Endodermal cell (in vitro differentiated cells): ENCODE data around the gene KMT2B. TPM values are rescaled to one million over a fixed set of nuclear protein-coding genes. Genes with fewer than 3 reads are reported as not detected.

Experiments used
- DNase-seq: peaks from one replicate; pipeline ENCODE4 v3.0.0-alpha.2; 2017
- H3K27ac ChIP-seq: 2 replicates; pipeline ENCODE4 v1.5.1; 2013; ENCODE audit warnings: mild to moderate bottlenecking, low read depth, low read length, moderate library complexity
- H3K27me3 ChIP-seq: 2 replicates; pipeline ENCODE4 v1.6.1; 2013; ENCODE audit warnings: mild to moderate bottlenecking, low read length, moderate library complexity; ENCODE audit not compliant: insufficient read depth, control insufficient read depth, poor library complexity, severe bottlenecking
- H3K36me3 ChIP-seq: 2 replicates; pipeline ENCODE4 v1.7.0; 2013; ENCODE audit warnings: mild to moderate bottlenecking, low read length, moderate library complexity; ENCODE audit not compliant: control insufficient read depth, insufficient read depth
- H3K4me1 ChIP-seq: one replicate; pipeline ENCODE4 v1.7.0; 2013; ENCODE audit warnings: low read length; ENCODE audit not compliant: control insufficient read depth, insufficient read depth
- H3K4me3 ChIP-seq: 2 replicates; pipeline ENCODE4 v1.5.1; 2013; ENCODE audit warnings: mild to moderate bottlenecking, low read length, moderate library complexity
- H3K9ac ChIP-seq: 2 replicates; pipeline ENCODE4 v1.6.1; 2013; ENCODE audit warnings: mild to moderate bottlenecking, low read length, moderate library complexity; ENCODE audit not compliant: poor library complexity, severe bottlenecking; ENCODE audit errors: extremely low read depth
- H3K9me3 ChIP-seq: 2 replicates; pipeline ENCODE4 v1.6.1; 2013; ENCODE audit warnings: mild to moderate bottlenecking, low read length, moderate library complexity; ENCODE audit not compliant: control insufficient read depth
- H3K27ac Mint-ChIP-seq: 2 replicates; pipeline ENCODE4 v1.8.0; 2020; ENCODE audit warnings: mixed read lengths
- H3K27me3 Mint-ChIP-seq: 2 replicates; pipeline ENCODE4 v1.8.0; 2021; ENCODE audit warnings: mild to moderate bottlenecking, mixed read lengths; ENCODE audit not compliant: insufficient read depth
- H3K36me3 Mint-ChIP-seq: 2 replicates; pipeline ENCODE4 v1.8.0; 2020; ENCODE audit warnings: low read depth, mixed read lengths
- H3K4me1 Mint-ChIP-seq: 2 replicates; pipeline ENCODE4 v1.8.0; 2020; ENCODE audit warnings: mixed read lengths
- H3K4me3 Mint-ChIP-seq: 2 replicates; pipeline ENCODE4 v1.8.0; 2020; ENCODE audit warnings: mild to moderate bottlenecking, moderate library complexity, mixed read lengths
- H3K9me3 Mint-ChIP-seq: 2 replicates; pipeline ENCODE4 v1.8.0; 2020; ENCODE audit warnings: mild to moderate bottlenecking, mixed read lengths
- WGBS, 2 experiments: methylation state at CpG; one replicate each; pipeline versions ENCODE4 v1.1.5 to v1.1.7; 2013; ENCODE audit warnings: missing lambda C conversion rate in 2 of 2, mixed read lengths in 1 of 2; ENCODE audit not compliant: insufficient coverage in 1 of 2, insufficient read length in 1 of 2; 5-methylcytosine and 5-hydroxymethylcytosine counted together
- total RNA-seq, 2 donors: library from RNA; stranded (reverse); fragmentation: NEBNext Ultra II Directional in 1 of 2; extraction: Animal tissue kit (Norgen Biotek cat#: 25700) in 1 of 2; gene quantifications; 2 replicates in 1 of 2; 3 replicates in 1 of 2; pipeline ENCODE4 v1.2.1, GENCODE V29; 2021
- TF ChIP-seq, protein P1 (sequence below): fragments of 200-600 bp; sonication (generic); conservative IDR thresholded peaks from 2 replicates; pipeline ENCODE4 v1.5.0; 2021; ENCODE audit warnings: antibody characterized with exemption, mild to moderate bottlenecking

KMT2B gene
- total RNA-seq, 2 donors from 2014 or later = 48.1 to 54.0 TPM

DNA sequence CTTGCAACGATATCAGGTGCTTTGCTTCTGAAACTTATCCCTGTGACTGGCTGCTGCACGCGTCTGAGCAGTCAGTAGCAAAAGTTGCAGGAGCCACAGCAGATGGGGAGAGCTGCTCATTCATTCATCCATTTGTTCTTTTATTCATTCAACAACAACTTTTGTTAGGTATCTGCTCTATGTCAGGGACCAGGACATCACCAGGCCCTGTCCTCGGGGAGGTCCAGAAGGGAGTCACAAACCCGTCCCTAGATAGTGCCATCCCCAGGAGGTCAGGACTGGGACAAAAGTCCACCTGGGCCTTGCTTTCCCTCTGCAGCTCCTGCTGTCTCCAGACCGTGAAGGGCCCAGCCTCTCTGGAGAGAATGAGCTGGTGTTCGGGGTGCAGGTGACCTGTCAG lies 60.2 kb downstream of the KMT2B start:
- 90 to 96% methylated on average over 5 to 7 of the region's 7 CpGs for WGBS, 2 experiments

DNA sequence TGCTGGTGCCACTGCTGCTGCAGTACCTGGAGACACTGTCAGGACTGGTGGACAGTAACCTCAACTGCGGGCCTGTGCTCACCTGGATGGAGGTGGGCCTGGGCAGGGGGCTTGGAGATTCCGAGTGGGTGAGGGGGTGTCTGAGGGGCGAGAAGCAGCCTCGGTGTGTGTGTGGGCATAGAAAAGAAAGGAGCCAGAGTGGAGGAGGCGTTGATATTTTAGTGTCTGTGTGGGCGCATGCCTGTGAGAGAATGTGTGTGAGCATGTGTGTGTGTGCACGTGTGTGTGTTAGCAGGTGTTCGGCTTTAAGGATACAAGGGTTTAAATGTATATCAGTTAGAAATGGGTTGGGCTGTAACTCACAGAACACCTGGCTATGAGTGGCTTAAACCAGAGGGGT lies 61.2 kb downstream of the KMT2B start:
- H3K36me3 Mint-ChIP-seq = no peaks in the 10 kb centered on the region
- 94% methylated on average over 5 to 8 of the region's 8 CpGs for WGBS, 2 experiments
- no peak for DNase-seq
- H3K36me3 ChIP-seq = no peaks in the 10 kb centered on the region
- H3K9me3 Mint-ChIP-seq = no peaks in the 10 kb centered on the region
- no peaks in the 10 kb centered on the region for H3K9me3 ChIP-seq
- peaks cover 11% of the 10 kb centered on the region for H3K27me3 ChIP-seq
- peaks cover 20% of the 10 kb centered on the region for H3K4me1 Mint-ChIP-seq
- peaks cover 32% of the 10 kb centered on the region for H3K27me3 Mint-ChIP-seq
- TF ChIP-seq, protein P1, sequence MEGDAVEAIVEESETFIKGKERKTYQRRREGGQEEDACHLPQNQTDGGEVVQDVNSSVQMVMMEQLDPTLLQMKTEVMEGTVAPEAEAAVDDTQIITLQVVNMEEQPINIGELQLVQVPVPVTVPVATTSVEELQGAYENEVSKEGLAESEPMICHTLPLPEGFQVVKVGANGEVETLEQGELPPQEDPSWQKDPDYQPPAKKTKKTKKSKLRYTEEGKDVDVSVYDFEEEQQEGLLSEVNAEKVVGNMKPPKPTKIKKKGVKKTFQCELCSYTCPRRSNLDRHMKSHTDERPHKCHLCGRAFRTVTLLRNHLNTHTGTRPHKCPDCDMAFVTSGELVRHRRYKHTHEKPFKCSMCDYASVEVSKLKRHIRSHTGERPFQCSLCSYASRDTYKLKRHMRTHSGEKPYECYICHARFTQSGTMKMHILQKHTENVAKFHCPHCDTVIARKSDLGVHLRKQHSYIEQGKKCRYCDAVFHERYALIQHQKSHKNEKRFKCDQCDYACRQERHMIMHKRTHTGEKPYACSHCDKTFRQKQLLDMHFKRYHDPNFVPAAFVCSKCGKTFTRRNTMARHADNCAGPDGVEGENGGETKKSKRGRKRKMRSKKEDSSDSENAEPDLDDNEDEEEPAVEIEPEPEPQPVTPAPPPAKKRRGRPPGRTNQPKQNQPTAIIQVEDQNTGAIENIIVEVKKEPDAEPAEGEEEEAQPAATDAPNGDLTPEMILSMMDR = no peak
- no peak overlapping the region for H3K27ac ChIP-seq
- no peak overlapping the region for H3K27ac Mint-ChIP-seq
- no peak overlapping the region for H3K4me3 Mint-ChIP-seq
- no peak overlapping the region for H3K4me3 ChIP-seq
- H3K4me1 ChIP-seq = peaks cover 3% of the 10 kb centered on the region
- no peak overlapping the region for H3K9ac ChIP-seq

More for the DNA sequence above, 60.2 kb downstream of the KMT2B start:
- TF ChIP-seq, protein P1 = no peak
- Mint-ChIP-seq H3K4me3 (no peak overlapping the region), H3K36me3 (no peaks in the 10 kb centered on the region), H3K27ac (no peak overlapping the region), H3K9me3 (no peaks in the 10 kb centered on the region), H3K4me1 (peaks cover 15% of the 10 kb centered on the region), H3K27me3 (peaks cover 34% of the 10 kb centered on the region)
- Histone ChIP-seq H3K4me1 (peaks cover 3% of the 10 kb centered on the region), H3K4me3 (no peak overlapping the region), H3K9ac (no peak overlapping the region), H3K36me3 (no peaks in the 10 kb centered on the region), H3K27me3 (peaks cover 11% of the 10 kb centered on the region), H3K9me3 (no peaks in the 10 kb centered on the region), H3K27ac (no peak overlapping the region)
- DNase-seq = no peak

DNA sequence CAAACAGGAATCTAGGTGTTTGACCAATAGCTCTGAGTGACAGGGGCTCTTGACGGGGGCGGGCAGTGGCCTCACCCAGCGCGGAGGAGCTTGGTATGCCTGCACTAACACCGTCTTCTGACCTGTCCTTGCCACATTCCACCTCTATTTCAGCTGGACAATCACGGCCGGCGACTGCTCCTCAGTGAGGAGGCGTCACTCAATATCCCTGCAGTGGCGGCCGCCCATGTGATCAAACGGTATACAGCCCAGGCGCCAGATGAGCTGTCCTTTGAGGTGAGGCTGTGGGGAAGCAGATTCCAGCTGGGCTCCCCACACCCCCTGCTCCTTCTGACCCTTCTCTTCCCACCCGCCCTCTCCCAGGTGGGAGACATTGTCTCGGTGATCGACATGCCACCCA lies 62.3 kb downstream of the KMT2B start:
- 94 to 96% methylated on average over 15 to 16 of the region's 16 CpGs for WGBS, 2 experiments
- Histone ChIP-seq H3K27me3 (peaks cover 11% of the 10 kb centered on the region), H3K27ac (no peak overlapping the region), H3K4me3 (no peak overlapping the region), H3K36me3 (no peaks in the 10 kb centered on the region), H3K9ac (no peak overlapping the region), H3K9me3 (no peaks in the 10 kb centered on the region), H3K4me1 (peaks cover 3% of the 10 kb centered on the region)
- Mint-ChIP-seq H3K27me3 (peaks cover 29% of the 10 kb centered on the region), H3K4me1 (peaks cover 16% of the 10 kb centered on the region), H3K36me3 (no peaks in the 10 kb centered on the region), H3K9me3 (no peaks in the 10 kb centered on the region), H3K4me3 (no peak overlapping the region), H3K27ac (no peak overlapping the region)
- no peak for DNase-seq
- TF ChIP-seq, protein P1 = no peak
